OCI-LY7 (cell line): ENCODE data around the gene PCSK9.

Experiments used
- EZH2phosphoT487 ChIP-seq: fragments of 200-600 bp; sonication (generic); IDR thresholded peaks from 2 replicates; pipeline ENCODE4 v1.6.1; 2018; ENCODE audit warnings: low read depth, borderline replicate concordance, mild to moderate bottlenecking, mixed run types, antibody characterized with exemption, low read length, moderate library complexity, mixed read lengths
- TF ChIP-seq, protein P1 (sequence below): fragments of 200-600 bp; sonication (generic); conservative IDR thresholded peaks from 2 replicates; pipeline ENCODE4 v1.5.1; 2014; ENCODE audit warnings: mild to moderate bottlenecking, antibody characterized with exemption, low read length, moderate library complexity, mixed read lengths

DNA sequence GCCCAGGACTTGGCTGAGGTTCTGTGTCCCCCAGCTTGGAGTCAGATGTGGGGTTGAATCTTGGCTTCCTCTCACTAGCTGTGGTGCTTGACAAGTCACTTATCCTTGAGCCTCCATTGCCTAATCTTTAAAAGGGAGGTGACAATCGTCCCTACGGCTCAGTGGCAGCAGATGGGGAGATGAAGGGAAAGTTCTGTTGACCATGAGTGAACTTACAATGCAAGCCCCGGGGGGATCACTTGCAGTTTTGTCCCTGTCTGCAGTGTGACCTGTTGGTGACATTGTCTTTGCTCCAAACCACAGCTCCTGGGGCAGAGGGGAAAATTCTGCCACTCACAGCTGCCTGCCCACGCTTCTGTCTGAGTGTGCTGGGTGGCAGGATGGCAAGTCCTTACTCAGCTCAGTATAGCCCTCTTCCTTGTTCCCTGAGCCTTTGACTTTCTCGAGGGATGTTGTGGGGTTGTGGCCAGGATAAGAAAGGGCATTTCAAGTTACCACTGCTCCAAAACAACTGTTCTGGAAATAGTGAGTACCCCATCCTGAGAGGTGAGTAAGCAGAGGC is 1.7 kb downstream of the PCSK9 start:
- TF ChIP-seq, protein P1, sequence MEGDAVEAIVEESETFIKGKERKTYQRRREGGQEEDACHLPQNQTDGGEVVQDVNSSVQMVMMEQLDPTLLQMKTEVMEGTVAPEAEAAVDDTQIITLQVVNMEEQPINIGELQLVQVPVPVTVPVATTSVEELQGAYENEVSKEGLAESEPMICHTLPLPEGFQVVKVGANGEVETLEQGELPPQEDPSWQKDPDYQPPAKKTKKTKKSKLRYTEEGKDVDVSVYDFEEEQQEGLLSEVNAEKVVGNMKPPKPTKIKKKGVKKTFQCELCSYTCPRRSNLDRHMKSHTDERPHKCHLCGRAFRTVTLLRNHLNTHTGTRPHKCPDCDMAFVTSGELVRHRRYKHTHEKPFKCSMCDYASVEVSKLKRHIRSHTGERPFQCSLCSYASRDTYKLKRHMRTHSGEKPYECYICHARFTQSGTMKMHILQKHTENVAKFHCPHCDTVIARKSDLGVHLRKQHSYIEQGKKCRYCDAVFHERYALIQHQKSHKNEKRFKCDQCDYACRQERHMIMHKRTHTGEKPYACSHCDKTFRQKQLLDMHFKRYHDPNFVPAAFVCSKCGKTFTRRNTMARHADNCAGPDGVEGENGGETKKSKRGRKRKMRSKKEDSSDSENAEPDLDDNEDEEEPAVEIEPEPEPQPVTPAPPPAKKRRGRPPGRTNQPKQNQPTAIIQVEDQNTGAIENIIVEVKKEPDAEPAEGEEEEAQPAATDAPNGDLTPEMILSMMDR, result no peak
- no peak for TF ChIP-seq EZH2phosphoT487
